SK-N-SH (cell line): ENCODE data around the gene GPR173. TPM values are rescaled to one million over a fixed set of nuclear protein-coding genes. Genes with fewer than 3 reads are reported as not detected.

Experiments used
- CTCF ChIA-PET: fragments of 300-600, 350-600 bp; formaldehyde crosslinking; extraction: SDS; loops from one replicate; lab custom pipeline; 2021; lab: Yijun Ruan, JAX
- POLR2A ChIA-PET: fragments of 350-600 bp; sonication (Branson Sonifier 250); formaldehyde crosslinking; extraction: SDS; loops from one replicate; lab custom pipeline; 2020; ENCODE audit warnings: antibody characterized with exemption, inconsistent platforms; lab: Yijun Ruan, JAX
- DNase-seq: peaks from one replicate; pipeline ENCODE4 v3.0.0; 2012
- H2AFZ ChIP-seq: fragments of 200-600 bp; sonication (generic); 2 replicates; pipeline ENCODE4 v1.8.1; 2016; ENCODE audit warnings: antibody characterized with exemption, mild to moderate bottlenecking, low read depth
- H3F3A ChIP-seq: fragments of 200-600 bp; sonication (generic); replicated peaks from 2 replicates; pipeline ENCODE3; 2016; ENCODE audit warnings: antibody characterized with exemption, mild to moderate bottlenecking; ENCODE audit not compliant: insufficient read depth
- H3K27ac ChIP-seq, 2 experiments: fragments of 200-500 bp in 1 of 2; fragments of 200-600 bp in 1 of 2; sonication (Bioruptor generic) in 1 of 2; sonication (generic), shearing (Covaris generic) in 1 of 2; 2 replicates each; pipeline versions ENCODE4 v1.5.1 to v1.6.1; 2014 to 2016; ENCODE audit warnings: low read depth in 2 of 2, inconsistent platforms in 1 of 2, low read length in 1 of 2, mild to moderate bottlenecking in 1 of 2, mixed read lengths in 1 of 2
- H3K27me3 ChIP-seq: fragments of 200-600 bp; sonication (generic), shearing (Covaris generic); 2 replicates; pipeline ENCODE4 v1.6.1; 2016; ENCODE audit warnings: mixed run types; ENCODE audit not compliant: insufficient read depth
- H3K36me3 ChIP-seq, 2 experiments: fragments of 200-500 bp in 1 of 2; fragments of 200-600 bp in 1 of 2; sonication (Bioruptor generic) in 1 of 2; sonication (generic) in 1 of 2; replicated peaks in 1 of 2; 2 replicates each; pipeline versions ENCODE3 to v1.5.1; 2014 to 2016; ENCODE audit warnings: low read length in 1 of 2, mild to moderate bottlenecking in 1 of 2; ENCODE audit not compliant: insufficient read depth in 2 of 2, control insufficient read depth in 1 of 2
- H3K4me1 ChIP-seq, 2 experiments: fragments of 200-500 bp in 1 of 2; fragments of 200-600 bp in 1 of 2; sonication (Bioruptor generic) in 1 of 2; sonication (generic), shearing (Covaris generic) in 1 of 2; 2 replicates each; pipeline versions ENCODE4 v1.5.1 to v1.6.1; 2014 to 2016; ENCODE audit warnings: low read depth in 1 of 2, low read length in 1 of 2, mixed run types in 1 of 2; ENCODE audit not compliant: insufficient read depth in 2 of 2, control insufficient read depth in 1 of 2
- H3K4me2 ChIP-seq: fragments of 200-600 bp; sonication (generic), shearing (Covaris generic); 2 replicates; pipeline ENCODE4 v1.6.1; 2017; ENCODE audit warnings: mixed run types
- H3K4me3 ChIP-seq, 2 experiments: fragments of 200-500 bp in 1 of 2; fragments of 200-600 bp in 1 of 2; sonication (Bioruptor generic) in 1 of 2; sonication (generic), shearing (Covaris generic) in 1 of 2; 2 replicates each; pipeline versions ENCODE4 v1.5.1 to v1.8.1; 2014 to 2016; ENCODE audit warnings: low read depth in 2 of 2, inconsistent platforms in 1 of 2, low read length in 1 of 2, mild to moderate bottlenecking in 1 of 2, mixed read lengths in 1 of 2, moderate library complexity in 1 of 2
- H3K79me2 ChIP-seq: fragments of 200-600 bp; sonication (generic); 2 replicates; pipeline ENCODE4 v1.8.1; 2017; ENCODE audit warnings: mild to moderate bottlenecking; ENCODE audit not compliant: insufficient read depth
- H3K9ac ChIP-seq: fragments of 200-600 bp; sonication (generic); 2 replicates; pipeline ENCODE4 v1.6.1; 2017; ENCODE audit warnings: mixed run types
- H3K9me2 ChIP-seq: fragments of 200-600 bp; sonication (generic); 2 replicates; pipeline ENCODE4 v1.6.1; 2017; ENCODE audit warnings: mixed run types
- H3K9me3 ChIP-seq: fragments of 200-600 bp; sonication (generic); 2 replicates; pipeline ENCODE4 v1.6.1; 2017; ENCODE audit warnings: mixed run types, mild to moderate bottlenecking, moderate library complexity
- H4K20me1 ChIP-seq: fragments of 200-600 bp; sonication (generic); 2 replicates; pipeline ENCODE4 v1.6.1; 2017; ENCODE audit warnings: mild to moderate bottlenecking, mixed run types; ENCODE audit not compliant: insufficient read depth
- CHD2 ChIP-seq: fragments of 150-350 bp; IDR thresholded peaks from 2 replicates; pipeline ENCODE4 v1.6.1; 2018; ENCODE audit warnings: low read length; ENCODE audit not compliant: partially characterized antibody
- CTCF ChIP-seq: fragments of 200-600 bp; sonication (generic); IDR thresholded peaks from 2 replicates; pipeline ENCODE4 v1.6.1; 2017; ENCODE audit warnings: antibody characterized with exemption, mild to moderate bottlenecking, moderate library complexity
- EZH2phosphoT487 ChIP-seq: fragments of 200-600 bp; sonication (generic); IDR thresholded peaks from 2 replicates; pipeline ENCODE4 v1.6.1; 2017; ENCODE audit warnings: low read depth, mixed run types, mild to moderate bottlenecking, antibody characterized with exemption, moderate library complexity, borderline replicate concordance
- FOXM1 ChIP-seq: IDR thresholded peaks from 2 replicates; pipeline ENCODE4 v1.4.0; 2012; ENCODE audit warnings: low read depth, mild to moderate bottlenecking
- GABPA ChIP-seq: IDR thresholded peaks from 2 replicates; pipeline ENCODE4 v1.4.0; 2012; ENCODE audit warnings: low read depth, mild to moderate bottlenecking
- GATA2 ChIP-seq: sonication (generic); formaldehyde crosslinking; IDR thresholded peaks from 2 replicates; pipeline ENCODE4 v1.5.0; 2020; ENCODE audit warnings: mild to moderate bottlenecking, missing genetic modification reagents
- MAX ChIP-seq: IDR thresholded peaks from 2 replicates; pipeline ENCODE4 v1.4.0; 2012; ENCODE audit warnings: low read depth
- NFIC ChIP-seq: IDR thresholded peaks from 2 replicates; pipeline ENCODE4 v1.4.0; 2012; ENCODE audit warnings: borderline replicate concordance
- POLR2AphosphoS5 ChIP-seq: IDR thresholded peaks from 2 replicates; pipeline ENCODE4 v1.6.1; 2012; ENCODE audit warnings: low read depth, low read length
- RAD21 ChIP-seq: IDR thresholded peaks from 2 replicates; pipeline ENCODE4 v1.6.1; 2012; ENCODE audit warnings: mild to moderate bottlenecking, low read length
- RFX5 ChIP-seq: IDR thresholded peaks from 2 replicates; pipeline ENCODE4 v1.6.1; 2012; ENCODE audit warnings: mild to moderate bottlenecking, improper control_type of control experiment, low read length
- RXRA ChIP-seq: IDR thresholded peaks from 2 replicates; pipeline ENCODE4 v1.4.0; 2012; ENCODE audit warnings: low read depth, mild to moderate bottlenecking, borderline replicate concordance
- SIN3A ChIP-seq: IDR thresholded peaks from 2 replicates; pipeline ENCODE4 v1.6.1; 2012; ENCODE audit warnings: low read depth, mild to moderate bottlenecking, low read length, moderate library complexity, borderline replicate concordance
- SMC3 ChIP-seq: IDR thresholded peaks from 2 replicates; pipeline ENCODE4 v1.6.1; 2012; ENCODE audit warnings: low read depth, low read length, improper control_type of control experiment
- TAF1 ChIP-seq: IDR thresholded peaks from 2 replicates; pipeline ENCODE4 v1.6.1; 2012; ENCODE audit warnings: low read depth, mild to moderate bottlenecking, low read length, moderate library complexity, borderline replicate concordance
- TCF12 ChIP-seq: IDR thresholded peaks from 2 replicates; pipeline ENCODE4 v1.4.0; 2012
- USF1 ChIP-seq: IDR thresholded peaks from 2 replicates; pipeline ENCODE4 v1.4.0; 2012; ENCODE audit warnings: low read depth, borderline replicate concordance
- USF2 ChIP-seq: fragments of 150-350 bp; IDR thresholded peaks from 2 replicates; pipeline ENCODE4 v1.6.1; 2017; ENCODE audit warnings: antibody characterized with exemption, low read length, low read depth, borderline replicate concordance
- ZBTB33 ChIP-seq: IDR thresholded peaks from 2 replicates; pipeline ENCODE4 v1.4.0; 2012; ENCODE audit warnings: low read depth, borderline replicate concordance
- WGBS: methylation state at CpG from one replicate; pipeline ENCODE4 v1.1.6; 2017; ENCODE audit warnings: low lambda C conversion rate; 5-methylcytosine and 5-hydroxymethylcytosine counted together
- polyA plus RNA-seq, 3 experiments: library from polyadenylated mRNA; depleted of rRNA; stranded (reverse); fragments of >200 nt; gene quantifications; 2 replicates each; pipeline ENCODE4 v1.2.3, GENCODE V29; 2012

GPR173 gene
- polyA plus RNA-seq, 1 of the 3 experiments (the other 2 are of a cell fraction) = 5.8 TPM

- H3F3A ChIP-seq = no peaks in the 10 kb centered on the region
- no peak overlapping the region for H3K4me2 ChIP-seq
- no peaks in the 10 kb centered on the region for H3K79me2 ChIP-seq
- CTCF ChIA-PET = no interaction called here
- no peak for DNase-seq
- no peaks in the 10 kb centered on the region for H3K4me1 ChIP-seq
- H4K20me1 ChIP-seq = no peaks in the 10 kb centered on the region
- no peak overlapping the region for H3K4me3 ChIP-seq
- no peaks in the 10 kb centered on the region for H3K9me3 ChIP-seq
- no peaks in the 10 kb centered on the region for H3K27me3 ChIP-seq
- no peaks in the 10 kb centered on the region for H3K36me3 ChIP-seq
- POLR2A ChIA-PET = no interaction called here
- H2AFZ ChIP-seq = no peak overlapping the region
- no peak overlapping the region for H3K27ac ChIP-seq
- TF ChIP-seq NFIC (no peak), GATA2 (CRISPR knock-in tag) (no peak), POLR2AphosphoS5 (no peak), FOXM1 (no peak), CHD2 (no peak), MAX (no peak), CTCF (no peak), RFX5 (no peak), USF2 (no peak), RXRA (no peak), RAD21 (no peak), SMC3 (no peak), GABPA (no peak)
- H3K9me2 ChIP-seq = no peaks in the 10 kb centered on the region
- no peak overlapping the region for H3K9ac ChIP-seq
- 29% methylated on average over 1 of the region's 6 CpGs for WGBS
Measured at GRCh38 chrX:53114864-53115549, 66.4 kb downstream of the GPR173 start.

- H3K27ac ChIP-seq = no peak overlapping the region
- H3K9ac ChIP-seq = no peak overlapping the region
- H3K4me3 ChIP-seq = no peak overlapping the region
- no peak overlapping the region; the same call in 1 of the 2 replicates for H3K4me2 ChIP-seq
- H3K9me3 ChIP-seq = no peaks in the 10 kb centered on the region
- ChIA-PET CTCF (no interaction called here), POLR2A (no interaction called here)
- H3F3A ChIP-seq = no peaks in the 10 kb centered on the region
- H3K4me1 ChIP-seq = no peaks in the 10 kb centered on the region
- H4K20me1 ChIP-seq = no peaks in the 10 kb centered on the region
- no peaks in the 10 kb centered on the region for H3K9me2 ChIP-seq
- H3K27me3 ChIP-seq = no peaks in the 10 kb centered on the region
- no peak for DNase-seq
- no peaks in the 10 kb centered on the region for H3K79me2 ChIP-seq
- H3K36me3 ChIP-seq = no peaks in the 10 kb centered on the region
- WGBS = 61% methylated on average over 2 of the region's 2 CpGs
- H2AFZ ChIP-seq = no peak overlapping the region
- TF ChIP-seq TAF1 (no peak), CTCF (no peak), SIN3A (no peak), RXRA (no peak), USF1 (no peak), FOXM1 (no peak), EZH2phosphoT487 (no peak), GATA2 (CRISPR knock-in tag) (no peak), TCF12 (no peak), ZBTB33 (no peak), POLR2AphosphoS5 (no peak)
Measured at GRCh38 chrX:53115550-53115874, 66.9 kb downstream of the GPR173 start.
